B cell (primary cell): ENCODE measurements around the gene OR1G1. TPM values are rescaled to one million over a fixed set of nuclear protein-coding genes. Genes with fewer than 3 reads are reported as not detected.

Source experiments
- ATAC-seq: fragments of 200-7000 bp; cut with Tn5 transposase; one replicate; pipeline ENCODE4 v1.10.0; 2021; ENCODE audit warnings: low read depth, mild to moderate bottlenecking, moderate number of reproducible peaks, moderate library complexity
- CTCF ChIA-PET: fragments of 350-600 bp; sonication (Branson Sonifier 250); formaldehyde crosslinking; loops from one replicate; lab custom pipeline; 2021; ENCODE audit warnings: antibody characterized with exemption, inconsistent platforms; lab: Charles Lee
- POLR2A ChIA-PET: fragments of 350-600 bp; sonication (Branson Sonifier 250); formaldehyde crosslinking; loops from one replicate; lab custom pipeline; 2021; ENCODE audit warnings: antibody characterized with exemption; lab: Charles Lee
- DNase-seq: peaks from one replicate; pipeline ENCODE4 v3.0.0; 2013
- H2AFZ ChIP-seq: 2 replicates; pipeline ENCODE4 v1.6.1; 2012; ENCODE audit warnings: mild to moderate bottlenecking, low read depth, low read length; ENCODE audit not compliant: insufficient read depth, poor library complexity, severe bottlenecking
- H3K27ac ChIP-seq, 2 donors: 1 replicate in 1 of 2; 2 replicates in 1 of 2; pipeline ENCODE4 v1.5.1; 2012 to 2013; ENCODE audit warnings: low read length in 2 of 2, mild to moderate bottlenecking in 2 of 2, moderate library complexity in 1 of 2
- H3K27me3 ChIP-seq, 4 experiments: fragments of 200-600 bp in 1 of 4; sonication (generic) in 1 of 4; replicated peaks in 1 of 4; 1 replicate in 2 of 4; 2 replicates in 2 of 4; pipeline versions ENCODE4 v1.6.1 to v1.7.0; 2013 to 2016; ENCODE audit warnings: low read length in 3 of 4, mild to moderate bottlenecking in 2 of 4, mixed read lengths in 1 of 4, moderate library complexity in 1 of 4; ENCODE audit not compliant: insufficient read depth in 4 of 4, control insufficient read depth in 3 of 4; ENCODE audit errors: control extremely low read depth in 1 of 4
- H3K36me3 ChIP-seq, 2 experiments: replicated peaks in 1 of 2; 1 replicate in 1 of 2; 2 replicates in 1 of 2; pipeline versions ENCODE4 v1.6.1 to v1.7.1; 2013; ENCODE audit warnings: low read length in 1 of 2; ENCODE audit not compliant: insufficient read depth in 2 of 2, control insufficient read depth in 1 of 2; ENCODE audit errors: control extremely low read depth in 1 of 2, extremely low read depth in 1 of 2
- H3K4me1 ChIP-seq, 2 donors: fragments of 200-600 bp in 1 of 2; sonication (generic) in 1 of 2; 1 replicate in 1 of 2; 2 replicates in 1 of 2; pipeline versions ENCODE4 v1.5.1 to v1.6.1; 2013 to 2017; ENCODE audit warnings: low read length in 2 of 2; ENCODE audit not compliant: control insufficient read depth in 2 of 2, insufficient read depth in 2 of 2
- H3K4me2 ChIP-seq: replicated peaks from 2 replicates; pipeline ENCODE3; 2012; ENCODE audit warnings: mild to moderate bottlenecking, low read depth, low read length; ENCODE audit not compliant: poor library complexity, severe bottlenecking
- H3K4me3 ChIP-seq, 5 experiments: fragments of 200-600 bp in 1 of 5; sonication (generic) in 1 of 5; 1 replicate in 3 of 5; 2 replicates in 2 of 5; pipeline versions ENCODE4 v1.5.1 to v1.7.0; 2011 to 2016; ENCODE audit warnings: low read length in 4 of 5, mild to moderate bottlenecking in 4 of 5, low read depth in 2 of 5, control low read depth in 1 of 5, moderate library complexity in 1 of 5; ENCODE audit not compliant: insufficient read depth in 1 of 5; ENCODE audit errors: control extremely low read depth in 1 of 5, extremely low read depth in 1 of 5
- H3K79me2 ChIP-seq: fragments of 200-600 bp; sonication (generic); one replicate; pipeline ENCODE4 v1.6.0; 2016; ENCODE audit warnings: low read length; ENCODE audit not compliant: control insufficient read depth, insufficient read depth
- H3K9ac ChIP-seq: fragments of 200-600 bp; sonication (generic); 2 replicates; pipeline ENCODE4 v1.6.1; 2017; ENCODE audit warnings: mild to moderate bottlenecking, low read length, moderate library complexity
- H3K9me3 ChIP-seq, 3 donors: one replicate each; pipeline versions ENCODE4 v1.6.1 to v1.7.1; 2013; ENCODE audit warnings: low read length in 2 of 3; ENCODE audit not compliant: control insufficient read depth in 2 of 3, insufficient read depth in 1 of 3; ENCODE audit errors: control extremely low read depth in 1 of 3
- H4K20me1 ChIP-seq: 2 replicates; pipeline ENCODE4 v1.6.0; 2012; ENCODE audit warnings: mild to moderate bottlenecking, low read length; ENCODE audit not compliant: insufficient read depth, control insufficient read depth, poor library complexity, severe bottlenecking
- H3K27ac Mint-ChIP-seq: one replicate; pipeline ENCODE4 v1.8.0; 2021; ENCODE audit warnings: mixed read lengths
- H3K27me3 Mint-ChIP-seq: one replicate; pipeline ENCODE4 v1.8.0; 2021; ENCODE audit warnings: mixed read lengths
- H3K4me1 Mint-ChIP-seq: one replicate; pipeline ENCODE4 v1.8.0; 2021; ENCODE audit warnings: mixed read lengths
- H3K4me3 Mint-ChIP-seq: one replicate; pipeline ENCODE4 v1.8.0; 2021; ENCODE audit warnings: mixed read lengths
- H3K9me3 Mint-ChIP-seq: one replicate; pipeline ENCODE4 v1.8.0; 2022; ENCODE audit warnings: mixed read lengths; ENCODE audit not compliant: insufficient read depth
- CTCF ChIP-seq: fragments of 200-600 bp; IDR thresholded peaks from one replicate; pipeline ENCODE4 v1.8.0; 2022; ENCODE audit warnings: antibody characterized with exemption, mild to moderate bottlenecking
- EZH2 ChIP-seq: IDR thresholded peaks from 2 replicates; pipeline ENCODE4 v1.6.1; 2012; ENCODE audit warnings: borderline replicate concordance, low read depth, mild to moderate bottlenecking, moderate library complexity, low read length; ENCODE audit not compliant: insufficient read depth, poor library complexity, severe bottlenecking
- WGBS: methylation state at CpG from one replicate; pipeline ENCODE4 v1.1.5; 2013; ENCODE audit warnings: missing lambda C conversion rate; ENCODE audit not compliant: insufficient coverage; 5-methylcytosine and 5-hydroxymethylcytosine counted together
- intact Hi-C: fragments of 100-400 bp; cut with micrococcal nuclease; formaldehyde crosslinking; loops from one replicate; pipeline ENCODE4 v1.10.0; 2022
- polyA minus RNA-seq: library from RNA; depleted of rRNA, polyadenylated mRNA; stranded (reverse); fragments of >200 nt; gene quantifications from 2 replicates; pipeline ENCODE4 v1.2.3, GENCODE V29; 2012
- polyA plus RNA-seq: library from polyadenylated mRNA; depleted of rRNA; stranded (reverse); fragments of >200 nt; gene quantifications from 2 replicates; pipeline ENCODE4 v1.2.3, GENCODE V29; 2012
- total RNA-seq, 2 donors: library from RNA; stranded (reverse); fragments of 120-200 nt in 1 of 2; gene quantifications; 1 replicate in 1 of 2; 2 replicates in 1 of 2; pipeline versions ENCODE4 v1.2.3 to v1.2.4, GENCODE V29; 2013 to 2022

Gene OR1G1
- total RNA-seq, result not detected in 2 replicates
- not detected for total RNA-seq (2013)
- not detected in 2 replicates for polyA plus RNA-seq
- polyA minus RNA-seq, result not detected in 2 replicates

- H3K4me2 ChIP-seq, result no peak within 1 kb of the TSS
- H3K79me2 ChIP-seq, result no peaks in the 10 kb centered on the region
- POLR2A ChIA-PET, result no interaction called here
Observed at GRCh38 chr17:3127451-3127850, at the start of gene OR1G1. TSS of gene OR1G1 (minus strand) at chr17:3127551. CDS start at chr17:3127551, 0 bp downstream.

GRCh38 chr17:3167574-3167973, 40.2 kb upstream of the OR1G1 start:
- intact Hi-C loops, result no loop called here
- peak overlapping the region in 1 of 5 experiments; percentile 43 for H3K4me3 ChIP-seq
- ATAC-seq, result peak; percentile 89
- peak overlapping the region; percentile 57 for H3K4me2 ChIP-seq
- peaks cover 13% of the 10 kb centered on the region for H3K27me3 Mint-ChIP-seq
- no peaks in the 10 kb centered on the region for H4K20me1 ChIP-seq
- H3K9ac ChIP-seq, result peak overlapping the region; percentile 11
- peaks cover 14 to 15% of the 10 kb centered on the region in 2 donors for H3K4me1 ChIP-seq
- CTCF ChIA-PET, result no interaction called here
- peak overlapping the region; percentile 40 for H3K4me3 Mint-ChIP-seq
- 0% methylated on average over 3 of the region's 5 CpGs for WGBS
- peak; percentile 79 for DNase-seq
- H3K27ac Mint-ChIP-seq, result peak overlapping the region; percentile 72
- H3K27ac ChIP-seq, result peak overlapping the region; percentile 28 to 68
- H3K4me1 Mint-ChIP-seq, result peaks cover 15% of the 10 kb centered on the region
- H3K27me3 ChIP-seq, result peaks cover 0 to 7% (median 1%) of the 10 kb centered on the region in 4 experiments
- H2AFZ ChIP-seq, result peak overlapping the region; percentile 5
- peaks cover 0 to 17% (median 13%) of the 10 kb centered on the region in 3 donors for H3K9me3 ChIP-seq
- peaks cover 8% of the 10 kb centered on the region for H3K9me3 Mint-ChIP-seq
- H3K36me3 ChIP-seq, result no peaks in the 10 kb centered on the region
- H3K79me2 ChIP-seq, result no peaks in the 10 kb centered on the region
- TF ChIP-seq EZH2 (no peak), CTCF (no peak)
- POLR2A ChIA-PET, result no interaction called here

More at GRCh38 chr17:3127451-3127850, at the start of gene OR1G1:
- Histone ChIP-seq H3K27ac (no peak within 1 kb of the TSS), H3K36me3 (no peaks in the 10 kb centered on the region), H3K4me3 (no peak within 1 kb of the TSS), H3K27me3 (peaks cover 0 to 6% (median 2%) of the 10 kb centered on the region in 4 experiments), H3K9me3 (no peaks in the 10 kb centered on the region), H3K4me1 (no peaks in the 10 kb centered on the region), H2AFZ (no peak within 1 kb of the TSS), H4K20me1 (no peaks in the 10 kb centered on the region), H3K9ac (no peak within 1 kb of the TSS)
- 100% methylated on average over 1 of the region's 2 CpGs for WGBS
- ATAC-seq (no peak), DNase-seq (no peak)
- H3K27ac Mint-ChIP-seq, result no peak within 1 kb of the TSS
- TF ChIP-seq EZH2 (no peak), CTCF (no peak)
- no peak within 1 kb of the TSS for H3K4me3 Mint-ChIP-seq
- H3K27me3 Mint-ChIP-seq, result peaks cover 59% of the 10 kb centered on the region
- CTCF ChIA-PET, result no interaction called here
- H3K9me3 Mint-ChIP-seq, result no peaks in the 10 kb centered on the region
- intact Hi-C loops, result no loop called here
- H3K4me1 Mint-ChIP-seq, result peaks cover 3% of the 10 kb centered on the region
